ENCODE measurements around the gene TBC1D22B.
"Not testable (repeated sequence)": the region's sequence is repeated elsewhere in the genome, so short reads cannot be mapped to it uniquely, and the experiment has no call there.

Gene TBC1D22B

DNA sequence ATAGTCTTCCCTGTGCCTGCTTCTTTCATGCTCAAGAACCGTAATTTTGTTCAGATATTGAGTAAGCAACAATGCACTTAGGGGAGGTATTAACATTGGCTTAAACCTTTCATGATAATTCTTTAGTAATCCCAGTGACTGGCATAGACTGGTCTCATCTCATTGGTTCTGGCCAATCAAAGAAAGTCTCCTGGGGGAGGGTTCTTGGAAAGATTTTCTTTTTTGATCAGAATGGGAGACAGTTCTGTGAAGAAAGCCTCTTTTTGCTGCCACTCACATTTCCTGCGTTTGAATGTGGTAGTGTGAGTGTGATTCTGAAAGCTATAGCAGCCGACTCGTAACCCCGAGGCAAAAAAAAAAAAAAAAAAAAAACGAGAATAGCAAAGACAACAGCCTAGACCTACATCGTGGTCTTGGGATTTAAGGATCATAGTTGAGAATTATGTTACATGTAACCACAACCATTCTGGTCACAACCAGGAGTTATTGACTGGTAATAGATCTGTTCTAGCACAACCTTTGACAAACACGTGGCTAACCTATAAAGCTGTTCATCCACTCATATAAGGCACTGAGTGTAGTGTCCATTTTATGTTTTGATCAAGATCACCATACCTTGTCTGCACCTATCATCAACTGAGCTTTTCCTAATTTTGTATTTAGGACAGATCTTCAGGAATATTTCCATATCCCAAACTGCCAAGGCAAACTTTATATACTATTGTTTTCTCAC, 15.4 kb downstream of the TBC1D22B start:
- DNase-seq = no peak

GRCh38 chr6:37273690-37274089, 16.1 kb downstream of the TBC1D22B start:
- no peak for DNase-seq

GRCh38 chr6:37275350-37275749, 17.8 kb downstream of the TBC1D22B start:
- no peak for DNase-seq

DNA sequence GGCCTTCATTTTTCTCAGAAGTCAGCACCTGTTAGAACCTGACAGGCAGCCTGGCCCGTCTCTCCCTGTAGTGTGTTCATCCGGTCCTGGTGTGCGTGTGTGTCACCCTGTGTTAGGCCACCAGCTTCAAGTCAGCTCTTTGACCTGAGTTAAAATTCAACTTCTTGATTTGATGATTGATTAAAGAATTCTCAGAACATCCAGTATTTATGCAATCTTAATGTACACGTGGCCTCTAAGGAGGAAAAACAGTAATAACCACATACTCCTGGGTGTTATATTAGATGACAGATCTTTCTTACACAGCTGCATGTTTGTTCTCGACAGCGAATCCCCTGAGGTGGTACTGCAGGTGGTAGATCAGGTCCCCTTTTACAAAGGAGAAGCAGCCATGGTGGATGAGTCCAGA, 19.4 kb downstream of the TBC1D22B start:
- DNase-seq = no peak

GRCh38 chr6:37279366-37280134, 22.0 kb downstream of the TBC1D22B start:
- DNase-seq = no peak

- no peak for DNase-seq
These were observed 22.8 kb downstream of the TBC1D22B start for GRCh38 chr6:37280162-37280887.

GRCh38 chr6:37282371-37282770, 24.8 kb downstream of the TBC1D22B start:
- no peak for DNase-seq

- no peak for DNase-seq
These were observed 25.7 kb downstream of the TBC1D22B start for GRCh38 chr6:37283268-37283667.

DNA sequence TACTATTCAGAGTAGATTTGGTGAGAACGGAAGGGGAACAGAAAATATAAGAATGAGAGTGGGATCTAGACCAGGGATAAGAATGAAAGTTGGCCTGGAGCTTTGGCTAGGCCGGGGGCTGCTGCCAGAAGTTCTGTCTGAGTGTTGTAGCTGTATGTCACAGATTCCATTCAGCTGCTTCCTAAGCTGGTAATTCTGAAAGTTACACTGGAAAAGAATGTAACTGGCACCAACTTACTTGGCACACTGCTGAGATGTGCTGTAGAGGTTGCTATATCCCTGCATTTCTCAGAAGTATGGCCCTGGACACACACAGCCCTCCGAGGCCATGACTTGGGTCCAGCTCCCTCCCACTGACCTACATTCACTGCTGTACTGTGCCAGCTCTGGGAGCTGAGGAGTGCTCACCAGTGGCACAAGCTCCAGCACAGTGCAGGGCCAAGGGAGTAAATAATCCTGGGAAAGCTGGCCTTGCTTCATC, 26.1 kb downstream of the TBC1D22B start:
- DNase-seq = no peak

- DNase-seq = no peak
These were observed 27.2 kb downstream of the TBC1D22B start for GRCh38 chr6:37284781-37285180.

- no peak for DNase-seq
These were observed 28.3 kb downstream of the TBC1D22B start for GRCh38 chr6:37285861-37286311.

DNA sequence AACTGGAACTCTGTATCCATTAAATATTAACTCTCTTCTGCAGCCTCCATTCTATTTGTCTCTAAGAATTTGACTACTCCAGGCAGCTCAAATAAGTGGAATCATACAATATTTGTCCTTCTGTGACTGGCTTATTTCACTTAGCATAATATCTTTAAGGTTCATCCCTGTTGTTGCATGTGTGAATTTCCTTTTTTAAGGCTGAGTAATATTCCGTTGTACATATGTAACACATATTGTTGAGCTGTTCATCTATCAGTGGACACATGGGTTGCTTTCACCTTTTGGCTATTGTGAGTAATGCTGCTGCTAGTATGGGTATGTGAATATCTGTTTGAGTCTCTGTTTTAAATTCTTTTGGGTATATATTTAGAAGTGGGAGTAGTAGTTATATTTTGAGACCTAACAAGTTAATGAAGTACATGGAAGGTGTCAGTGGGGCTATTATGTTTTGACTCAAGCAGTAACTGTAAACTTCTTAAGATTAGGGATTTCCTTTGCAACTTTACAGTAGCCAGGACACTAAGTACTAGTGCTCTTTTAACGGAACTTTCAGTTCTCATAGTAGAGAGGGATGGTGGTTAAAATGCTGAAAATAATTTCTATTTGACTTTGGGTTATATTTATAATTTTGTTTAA, 30.1 kb downstream of the TBC1D22B start:
- DNase-seq = no peak

DNA sequence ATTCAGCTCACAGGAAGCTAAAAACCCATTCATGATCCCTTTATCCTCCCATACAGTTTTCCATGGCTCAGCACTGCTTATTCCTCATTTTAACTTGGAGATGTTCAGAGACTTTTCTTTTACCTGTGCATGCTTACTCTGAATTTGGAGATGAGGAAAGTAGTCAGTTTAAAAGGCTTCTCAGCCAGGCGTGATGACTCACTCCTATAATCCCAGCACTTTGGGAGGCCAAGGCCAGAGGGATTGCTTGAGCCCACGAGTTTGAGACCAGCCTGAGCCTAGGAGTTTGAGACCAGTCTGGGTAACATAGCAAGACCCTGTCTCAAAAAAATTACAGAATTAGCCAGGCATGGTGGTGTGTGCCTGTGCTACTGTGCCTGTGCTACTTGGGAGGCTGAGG, 30.7 kb downstream of the TBC1D22B start:
- DNase-seq = no peak

DNA sequence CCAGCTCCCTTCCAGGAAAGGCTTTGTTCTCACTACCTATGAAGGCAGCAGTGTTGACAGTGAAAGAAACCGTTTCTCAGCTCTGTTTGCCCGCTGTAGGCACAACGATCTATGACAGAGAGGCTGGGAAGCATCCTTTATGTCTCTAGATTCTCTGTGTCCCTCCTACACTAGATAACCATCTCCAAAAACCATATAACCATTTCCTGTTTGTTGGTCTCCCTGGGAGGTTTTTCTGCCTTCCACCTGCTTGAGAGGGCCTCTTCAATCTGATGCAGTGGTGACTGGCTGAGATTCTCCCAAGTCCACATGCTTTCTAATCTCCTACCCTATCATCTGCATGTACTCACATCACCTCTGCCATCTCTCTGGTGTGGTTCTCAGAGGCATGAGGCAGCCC, 32.4 kb downstream of the TBC1D22B start:
- peak; percentile 22 for DNase-seq

GRCh38 chr6:37293426-37293825, 35.9 kb downstream of the TBC1D22B start:
- no peak for DNase-seq

DNA sequence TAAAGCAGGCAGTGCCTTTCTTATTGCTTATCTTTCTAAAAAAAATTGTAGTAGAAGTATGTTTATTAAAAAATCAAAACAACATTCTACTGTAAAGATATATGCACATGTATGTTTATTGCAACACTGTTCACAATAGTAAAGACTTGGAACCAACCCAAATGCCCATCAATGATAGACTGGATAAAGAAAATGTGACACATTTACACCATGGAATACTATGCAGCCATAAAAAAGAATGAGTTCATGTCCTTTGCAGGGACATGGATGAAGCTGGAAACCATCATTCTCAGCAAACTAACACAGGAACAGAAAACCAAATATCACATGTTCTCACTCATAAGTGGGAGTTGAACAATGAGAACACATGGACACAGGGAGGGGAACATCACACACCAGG, 40.1 kb downstream of the TBC1D22B start:
- DNase-seq = not testable (repeated sequence)

DNA sequence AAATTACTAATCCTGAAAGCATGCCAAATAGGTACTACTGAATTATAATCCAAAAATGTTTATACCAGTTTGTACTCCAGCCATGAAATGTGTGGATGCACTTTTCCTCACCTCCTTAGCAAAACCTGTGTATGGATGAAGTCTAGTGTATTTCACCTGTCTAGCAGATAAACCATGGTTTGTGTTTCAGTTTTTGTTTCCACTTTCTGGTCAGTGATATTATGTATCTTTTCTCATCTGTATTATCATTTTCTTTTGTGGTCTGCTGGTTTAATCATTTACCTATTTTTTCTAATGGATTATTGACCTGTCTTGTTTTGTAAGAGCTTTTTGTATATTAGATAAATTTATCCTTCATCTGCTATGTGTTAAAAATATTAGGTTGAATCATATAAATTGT, 41.4 kb downstream of the TBC1D22B start:
- DNase-seq = no peak

GRCh38 chr6:37299990-37300389, 42.4 kb downstream of the TBC1D22B start:
- DNase-seq = no peak

GRCh38 chr6:37302086-37302686, 44.6 kb downstream of the TBC1D22B start:
- DNase-seq = no peak

DNA sequence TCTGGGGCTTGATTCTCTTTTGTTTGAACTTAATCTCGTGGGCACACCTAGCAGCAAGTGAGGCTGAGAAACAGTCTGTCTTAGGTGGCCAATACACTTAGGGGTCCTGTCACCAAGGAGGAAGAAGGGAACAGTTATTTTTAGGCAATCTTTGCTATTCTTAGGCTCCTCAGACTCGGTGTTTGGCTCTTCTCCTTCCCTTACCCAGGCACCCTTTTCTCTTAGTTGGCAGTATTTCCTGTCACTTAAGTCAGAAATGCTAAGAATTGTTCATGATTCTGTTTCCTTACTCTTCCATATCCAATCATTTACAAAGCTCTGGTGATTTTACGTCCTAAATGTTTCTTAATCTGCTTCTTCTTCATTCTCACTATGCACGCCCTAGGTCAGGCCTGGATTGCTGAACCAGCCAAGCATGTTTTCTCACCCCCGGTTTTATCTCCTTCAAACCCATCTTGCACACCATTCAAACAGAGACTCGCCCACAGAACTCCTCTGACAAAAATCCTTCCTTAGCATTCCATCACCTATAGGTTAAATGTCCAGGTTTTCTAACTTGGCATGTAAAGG, 45.6 kb downstream of the TBC1D22B start:
- DNase-seq = no peak

- peak; percentile 7 for DNase-seq
These were observed 46.4 kb downstream of the TBC1D22B start for GRCh38 chr6:37303891-37304503.

GRCh38 chr6:37304766-37305165, 47.2 kb downstream of the TBC1D22B start:
- DNase-seq = no peak
